GM10248 (cell line): Measurements from ENCODE around the gene ISCA1.

ENCODE experiments used
- CTCF ChIA-PET: fragments of 300-600 bp; sonication (Branson Sonifier 250); formaldehyde crosslinking; extraction: SDS; loops from one replicate; lab custom pipeline; 2021; ENCODE audit warnings: antibody characterized with exemption; lab: Yijun Ruan, JAX
- POLR2A ChIA-PET: fragments of 350-650 bp; sonication (Branson Sonifier 250); formaldehyde crosslinking; extraction: SDS; loops from one replicate; lab custom pipeline; 2020; ENCODE audit warnings: antibody characterized with exemption; lab: Yijun Ruan, JAX
- DNase-seq: peaks from one replicate; pipeline ENCODE4 v3.0.0; 2012; ENCODE audit errors: extremely low spot score
- TF ChIP-seq, protein P1 (sequence below): IDR thresholded peaks from 2 replicates; pipeline ENCODE4 v1.5.1; 2012; ENCODE audit warnings: mild to moderate bottlenecking, low read depth; ENCODE audit errors: extremely low read depth, missing control alignments, control extremely low read depth

The ISCA1 gene

GRCh38 chr9:86230858-86231257 lies 51.5 kb downstream of the ISCA1 start:
- no peak for DNase-seq
- TF ChIP-seq, protein P1, sequence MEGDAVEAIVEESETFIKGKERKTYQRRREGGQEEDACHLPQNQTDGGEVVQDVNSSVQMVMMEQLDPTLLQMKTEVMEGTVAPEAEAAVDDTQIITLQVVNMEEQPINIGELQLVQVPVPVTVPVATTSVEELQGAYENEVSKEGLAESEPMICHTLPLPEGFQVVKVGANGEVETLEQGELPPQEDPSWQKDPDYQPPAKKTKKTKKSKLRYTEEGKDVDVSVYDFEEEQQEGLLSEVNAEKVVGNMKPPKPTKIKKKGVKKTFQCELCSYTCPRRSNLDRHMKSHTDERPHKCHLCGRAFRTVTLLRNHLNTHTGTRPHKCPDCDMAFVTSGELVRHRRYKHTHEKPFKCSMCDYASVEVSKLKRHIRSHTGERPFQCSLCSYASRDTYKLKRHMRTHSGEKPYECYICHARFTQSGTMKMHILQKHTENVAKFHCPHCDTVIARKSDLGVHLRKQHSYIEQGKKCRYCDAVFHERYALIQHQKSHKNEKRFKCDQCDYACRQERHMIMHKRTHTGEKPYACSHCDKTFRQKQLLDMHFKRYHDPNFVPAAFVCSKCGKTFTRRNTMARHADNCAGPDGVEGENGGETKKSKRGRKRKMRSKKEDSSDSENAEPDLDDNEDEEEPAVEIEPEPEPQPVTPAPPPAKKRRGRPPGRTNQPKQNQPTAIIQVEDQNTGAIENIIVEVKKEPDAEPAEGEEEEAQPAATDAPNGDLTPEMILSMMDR: no peak
- CTCF ChIA-PET: no interaction called here
- POLR2A ChIA-PET: no interaction called here

DNA sequence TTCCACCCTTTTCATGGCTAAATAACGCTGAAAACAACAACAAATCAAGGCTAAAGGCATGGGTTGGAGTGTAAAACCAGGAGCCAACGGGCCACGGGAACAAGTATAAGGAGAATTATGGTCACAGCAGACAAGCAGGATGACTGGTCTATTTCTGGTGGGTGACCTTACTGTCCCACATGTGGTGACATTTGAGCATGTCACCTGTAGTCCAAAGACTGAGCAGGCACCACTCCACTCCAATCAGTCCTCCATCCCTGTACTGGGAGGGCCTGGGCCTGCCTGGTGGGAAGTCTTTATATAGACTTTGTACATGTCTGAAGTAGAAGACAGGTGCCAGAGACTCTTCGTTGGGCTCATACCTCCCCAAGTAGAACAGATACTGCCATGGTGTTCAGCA lies 59.7 kb downstream of the ISCA1 start:
- DNase-seq: no peak
- ChIA-PET POLR2A (no interaction called here), CTCF (interaction anchor here (1.1 to 5.0 kb wide), 2 partner anchors 18 to 20 kb away, joined by 3 to 19 read pairs; no protein-coding TSS in a partner anchor)
- TF ChIP-seq, protein P1: no peak

DNA sequence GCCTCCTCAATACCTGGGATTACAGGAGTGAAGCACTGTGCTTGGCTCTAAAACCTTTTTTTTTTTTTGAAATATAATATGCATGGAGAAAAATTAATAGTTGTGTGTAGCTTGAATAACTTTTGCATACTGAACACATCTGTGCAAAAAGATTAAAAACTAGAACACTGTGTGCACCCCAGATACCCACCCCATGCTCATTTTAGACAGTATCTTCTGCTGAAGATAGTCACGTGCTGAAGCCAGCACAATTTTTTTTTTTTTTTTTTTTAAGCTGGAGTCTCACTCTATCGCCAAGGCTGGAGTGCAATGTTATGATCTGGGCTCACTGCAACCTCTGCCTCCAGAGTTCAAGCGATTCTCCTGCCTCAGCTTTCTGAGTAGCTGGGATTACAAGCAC lies 62.7 kb downstream of the ISCA1 start:
- CTCF ChIA-PET: interaction anchor here (4.0 to 5.0 kb wide), 2 partner anchors 17 to 18 kb away, joined by 19 to 29 read pairs; no protein-coding TSS in a partner anchor
- TF ChIP-seq, protein P1: no peak
- no peak for DNase-seq
- POLR2A ChIA-PET: interaction anchor here (0.6 kb wide), 1 partner anchor 145 kb away, joined by 5 read pairs; no protein-coding TSS in a partner anchor

DNA sequence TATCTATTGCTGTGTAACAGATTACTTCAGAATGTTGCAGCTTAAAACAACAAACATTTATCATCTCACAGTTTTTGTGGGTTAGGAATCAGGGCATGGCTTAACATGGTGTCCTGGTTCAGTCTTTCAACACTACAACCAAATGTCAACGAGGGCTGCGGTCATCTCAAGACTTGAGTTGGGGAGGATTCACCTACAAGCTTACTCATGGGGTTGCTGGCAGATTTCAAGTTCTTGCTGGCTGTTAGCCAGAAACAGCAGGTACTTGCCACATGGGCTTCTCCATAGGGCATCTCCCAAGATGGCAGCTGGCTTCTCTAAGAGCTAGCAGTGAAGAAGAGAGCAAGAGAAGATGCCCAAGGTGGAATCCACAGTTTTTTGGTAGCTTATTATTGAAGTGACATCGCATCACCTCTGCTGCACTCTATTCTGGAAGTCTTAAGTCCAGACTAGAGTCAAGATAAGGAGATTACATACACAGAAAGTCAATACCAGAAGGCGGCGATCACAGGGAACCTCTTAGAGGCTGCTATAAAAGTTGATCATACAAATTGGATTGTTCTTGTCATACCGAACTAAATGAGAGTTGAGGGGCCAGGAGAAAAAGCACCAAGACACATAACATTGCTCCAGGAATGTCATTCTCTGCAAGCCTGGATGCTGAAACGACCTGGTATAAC lies 65.1 kb downstream of the ISCA1 start:
- no peak for DNase-seq
- CTCF ChIA-PET: interaction anchor here (0.9 to 4.0 kb wide), 2 partner anchors 9 to 15 kb away, joined by 4 to 29 read pairs; no protein-coding TSS in a partner anchor
- TF ChIP-seq, protein P1: no peak
- POLR2A ChIA-PET: interaction anchor here (0.6 kb wide), 1 partner anchor 1078 kb away, joined by 3 read pairs; no protein-coding TSS in a partner anchor
